DMS 273 (cell line): ENCODE data around the gene SDK1.

Source experiments
- DNase-seq: peaks from one replicate; lab custom pipeline; 2025; ENCODE audit not compliant: unreplicated experiment; lab: John Stamatoyannopoulos, UW

Gene SDK1

GRCh38 chr7:4139656-4140625 is 838.9 kb downstream of the SDK1 start:
- DNase-seq: no peak

GRCh38 chr7:4140933-4141332 is 839.9 kb downstream of the SDK1 start:
- no peak for DNase-seq

- DNase-seq: no peak
Measured at GRCh38 chr7:4143006-4143405, 842.0 kb downstream of the SDK1 start.

- no peak for DNase-seq
Measured at GRCh38 chr7:4143511-4144171, 842.6 kb downstream of the SDK1 start.

- DNase-seq: no peak
Measured at GRCh38 chr7:4144172-4144701, 843.2 kb downstream of the SDK1 start.

GRCh38 chr7:4144811-4145510 is 843.9 kb downstream of the SDK1 start:
- DNase-seq: no peak

- DNase-seq: no peak
Measured at GRCh38 chr7:4145576-4145975, 844.5 kb downstream of the SDK1 start.

GRCh38 chr7:4147926-4148620 is 847.0 kb downstream of the SDK1 start:
- DNase-seq: no peak

- DNase-seq: no peak
Measured at GRCh38 chr7:4149236-4149635, 848.2 kb downstream of the SDK1 start.

- DNase-seq: no peak
Measured at GRCh38 chr7:4149645-4150044, 848.6 kb downstream of the SDK1 start.

GRCh38 chr7:4150731-4151130 is 849.7 kb downstream of the SDK1 start:
- DNase-seq: no peak

- DNase-seq: no peak
Measured at GRCh38 chr7:4151524-4151923, 850.5 kb downstream of the SDK1 start.

- no peak for DNase-seq
Measured at GRCh38 chr7:4151926-4152549, 851.0 kb downstream of the SDK1 start.

GRCh38 chr7:4154882-4155535 is 854.0 kb downstream of the SDK1 start:
- DNase-seq: no peak

GRCh38 chr7:4156190-4156589 is 855.1 kb downstream of the SDK1 start:
- no peak for DNase-seq

GRCh38 chr7:4157651-4158050 is 856.6 kb downstream of the SDK1 start:
- DNase-seq: no peak

GRCh38 chr7:4158441-4159153 is 857.5 kb downstream of the SDK1 start:
- DNase-seq: no peak

GRCh38 chr7:4159154-4159501 is 858.1 kb downstream of the SDK1 start:
- DNase-seq: no peak
